ENCODE results near the gene GUK1.
A peak's percentile ranks its signal among the peaks of the same experiment; 100 is the strongest.

Gene GUK1

DNA sequence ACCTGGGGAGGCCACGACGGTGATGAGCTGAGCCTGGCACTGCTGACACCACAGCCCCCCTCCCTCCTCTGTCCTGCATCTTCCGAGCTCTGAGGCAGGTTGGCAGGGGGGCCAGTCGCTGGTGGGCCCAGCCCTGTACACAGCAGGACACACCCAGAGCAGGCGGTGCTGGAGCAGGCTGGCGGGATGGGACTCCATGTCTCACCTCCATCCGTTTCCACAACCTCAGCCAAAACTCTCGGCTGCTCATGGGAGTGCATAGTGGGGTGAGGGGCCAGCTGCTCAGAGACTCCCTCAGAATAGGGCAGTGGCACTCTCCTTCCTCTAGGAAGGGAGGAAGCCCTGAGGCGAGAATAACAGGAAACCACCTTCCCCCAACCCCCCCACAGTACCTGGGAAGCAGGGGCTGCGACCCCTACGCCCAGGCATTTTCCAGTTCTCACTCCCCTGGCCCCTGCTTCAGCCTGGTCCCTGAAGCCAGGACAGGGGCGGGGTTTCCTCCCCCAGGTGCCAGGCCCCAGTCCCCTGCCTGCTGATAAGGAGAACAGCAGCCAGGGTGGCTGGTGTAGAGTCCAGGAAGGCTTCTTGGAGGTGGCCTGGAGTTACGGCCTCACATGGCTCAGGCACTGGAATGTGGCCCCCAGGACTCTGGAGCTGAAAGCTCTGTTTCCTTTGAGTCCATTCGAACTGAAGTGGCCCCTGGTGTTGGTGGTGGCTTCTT, 22.4 kb downstream of the GUK1 start:
- no peak for DNase-seq (ENCODE audit: low read depth in 3 of 3)

GRCh38 chr1:228163007-228163753, 23.1 kb downstream of the GUK1 start:
- no peak for DNase-seq (ENCODE audit: low read depth in 3 of 3)

DNA sequence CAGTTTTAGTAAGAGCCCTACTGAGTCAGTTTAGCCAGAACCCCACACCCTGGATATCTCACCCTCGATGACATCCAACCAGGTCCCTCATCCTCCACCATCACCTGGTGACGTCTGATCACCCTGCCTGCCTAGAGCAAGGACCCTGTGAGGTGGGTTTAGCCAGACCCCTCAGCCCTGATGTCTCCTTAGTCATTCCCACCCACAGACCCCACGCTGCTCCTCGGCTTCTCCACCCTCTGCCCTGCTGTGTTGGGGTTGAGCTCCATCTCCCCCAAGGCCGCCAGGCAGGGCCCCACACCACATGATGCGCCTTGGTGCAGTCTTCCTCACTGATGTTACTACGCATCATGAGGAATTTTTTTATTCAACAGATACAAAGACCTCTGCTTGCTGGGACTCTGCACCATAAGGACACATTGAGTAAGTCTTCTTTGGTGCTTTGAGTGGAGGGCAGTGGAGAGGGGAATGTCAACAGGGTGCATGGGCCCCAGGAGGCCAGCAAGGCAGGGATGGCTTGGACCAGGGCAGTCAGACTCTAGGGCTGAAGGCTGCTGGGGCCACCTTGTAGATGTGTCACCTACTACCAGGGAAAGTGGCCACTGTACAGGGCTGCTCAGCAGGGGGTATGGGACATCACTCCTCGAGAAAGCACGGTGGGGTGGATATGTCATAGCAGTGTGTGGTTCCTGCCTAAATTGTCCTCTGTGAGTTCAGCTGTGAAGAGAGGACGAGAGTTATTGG, 23.9 kb downstream of the GUK1 start:
- DNase-seq (ENCODE audit: low read depth in 3 of 3) = no peak

- no peak for DNase-seq (ENCODE audit: low read depth in 3 of 3)
Measured at GRCh38 chr1:228164561-228165371, 24.7 kb downstream of the GUK1 start.

GRCh38 chr1:228165372-228166169, 25.5 kb downstream of the GUK1 start, which contains the start of gene IBA57:
Gene IBA57, plus strand, starts transcription at chr1:228165804. Its CDS starts 13 bp downstream, at chr1:228165817.
- DNase-seq (ENCODE audit: low read depth in 3 of 3) = peak; percentile 98 to 100 (median 99)

DNA sequence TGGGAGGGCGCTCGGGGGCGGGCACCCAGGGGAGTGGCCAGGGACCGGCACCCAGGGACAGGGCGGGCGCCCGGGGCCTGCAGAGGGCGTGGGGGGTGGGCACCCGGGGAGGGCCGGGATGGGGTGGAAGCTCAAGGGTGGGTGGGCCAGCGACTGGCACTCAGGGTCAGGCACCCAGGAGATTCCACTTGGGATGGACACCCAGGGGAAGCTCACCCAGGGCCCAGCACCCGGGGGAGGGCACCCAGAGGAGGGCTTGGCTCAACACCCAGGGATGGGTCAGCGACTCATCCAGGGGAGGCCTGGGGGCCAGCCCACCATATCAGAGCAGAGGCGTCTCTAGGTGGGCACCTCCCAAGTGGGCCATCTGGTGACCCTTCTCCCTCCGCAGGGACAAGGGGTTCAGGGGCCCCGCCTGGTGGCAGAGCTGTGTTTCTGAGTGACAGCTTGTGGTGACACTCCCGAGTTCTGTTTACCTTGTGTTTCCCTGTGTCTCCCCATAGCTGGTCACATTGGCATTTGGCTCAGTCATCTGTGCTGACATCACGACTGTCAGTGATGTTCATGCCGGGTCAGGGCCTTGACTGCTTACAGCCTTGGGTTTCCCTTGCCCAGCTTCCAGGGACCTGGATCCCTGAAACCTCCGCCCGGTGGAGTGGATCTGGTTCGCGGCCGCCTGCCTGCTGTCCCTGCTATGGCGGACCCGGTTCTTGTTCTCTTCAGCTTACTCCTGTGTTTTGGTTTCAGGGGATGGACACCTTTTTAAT, 26.3 kb downstream of the GUK1 start:
- DNase-seq (ENCODE audit: low read depth in 3 of 3) = peak in 2 of 3 experiments; percentile 31 to 32

DNA sequence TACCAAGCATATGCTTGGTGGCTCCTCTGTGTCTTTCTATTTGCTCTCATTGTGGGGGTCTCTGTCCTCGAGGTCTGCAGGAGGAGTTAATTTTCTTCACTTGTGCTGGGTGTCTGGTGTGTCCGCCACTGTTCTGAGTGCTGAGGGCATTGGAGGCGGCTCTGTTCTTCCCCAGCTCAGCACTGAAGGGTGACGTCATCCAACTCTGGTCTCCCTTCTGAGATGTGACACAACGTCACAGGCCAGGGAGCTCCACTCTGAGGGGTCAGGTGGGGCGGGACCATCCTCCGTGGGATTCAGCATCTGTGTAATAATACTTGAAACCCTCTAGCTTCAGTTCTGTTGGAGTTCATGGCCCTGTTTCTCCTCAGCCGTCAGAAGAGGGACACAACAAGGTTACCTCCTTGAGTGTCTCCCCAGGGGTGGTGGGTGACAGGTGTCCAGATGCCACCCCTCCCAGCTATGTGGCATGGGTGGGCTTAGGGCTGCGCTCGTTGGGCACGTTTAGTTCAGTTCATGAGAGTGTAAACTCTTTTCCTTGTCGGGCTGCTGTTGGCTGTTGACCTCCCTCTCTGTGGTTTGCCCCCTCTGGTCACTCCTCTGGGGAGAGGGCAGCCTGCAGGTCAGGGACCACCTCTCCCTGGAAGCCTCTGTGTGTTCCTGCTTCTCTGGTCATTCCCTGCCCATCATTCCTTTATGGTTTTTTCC, 28.6 kb downstream of the GUK1 start:
- DNase-seq (ENCODE audit: low read depth in 3 of 3) = no peak

GRCh38 chr1:228169345-228169744, 29.3 kb downstream of the GUK1 start:
- no peak for DNase-seq (ENCODE audit: low read depth in 3 of 3)

DNA sequence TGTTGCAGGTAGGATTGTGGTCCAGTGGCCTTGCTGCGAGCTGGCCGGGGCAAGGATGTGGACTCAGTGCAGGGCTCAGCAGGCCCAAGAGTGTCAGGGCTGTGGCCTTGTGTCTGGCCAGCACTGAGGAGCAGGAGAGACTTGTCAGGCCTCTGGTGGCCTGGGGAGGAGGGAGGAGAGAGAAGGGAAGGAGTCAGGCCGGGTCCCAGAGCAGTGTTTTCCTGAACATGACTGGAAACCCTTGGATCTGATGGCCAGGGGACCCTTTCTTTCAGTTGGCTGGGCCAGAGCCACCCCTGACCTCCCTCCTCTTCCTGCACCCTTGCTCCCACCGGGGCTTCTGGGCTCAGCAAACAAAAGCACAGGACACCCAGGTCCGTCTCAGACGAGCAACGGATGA, 30.6 kb downstream of the GUK1 start:
- DNase-seq (ENCODE audit: low read depth in 3 of 3) = no peak

DNA sequence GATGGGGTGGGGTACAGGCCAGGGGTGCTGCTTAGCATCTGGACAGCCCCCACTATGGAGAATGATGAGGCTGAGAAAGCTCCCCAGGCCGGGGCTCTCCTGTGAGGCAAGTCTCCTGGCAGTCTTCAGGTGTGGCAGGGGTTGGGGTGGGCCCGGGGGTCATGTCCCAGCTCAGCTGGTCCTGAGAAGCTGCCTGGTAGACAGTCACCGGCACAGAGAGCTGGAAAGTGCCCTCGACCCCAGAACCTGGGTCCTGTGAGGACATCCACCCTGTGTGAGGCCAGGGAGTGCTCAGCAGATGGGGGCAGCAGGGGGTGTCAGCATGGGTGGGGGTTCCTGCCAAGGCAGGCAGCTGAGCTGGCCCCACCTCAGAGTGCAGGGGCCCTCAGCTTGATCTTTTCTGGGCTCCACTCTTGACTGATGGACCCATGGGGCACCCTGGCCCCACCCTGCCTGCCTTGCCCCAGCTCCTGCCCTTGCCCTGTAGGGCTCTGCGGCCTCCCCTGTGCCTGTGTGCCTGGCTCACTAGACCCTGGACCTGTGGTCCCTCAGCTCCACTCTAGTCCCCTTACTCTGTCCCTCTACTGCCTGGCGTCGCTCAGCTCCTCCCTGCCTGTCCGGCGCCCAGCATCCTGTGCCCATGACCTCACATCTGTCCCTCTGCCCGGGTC, 31.3 kb downstream of the GUK1 start:
- DNase-seq (ENCODE audit: low read depth in 3 of 3) = no peak

DNA sequence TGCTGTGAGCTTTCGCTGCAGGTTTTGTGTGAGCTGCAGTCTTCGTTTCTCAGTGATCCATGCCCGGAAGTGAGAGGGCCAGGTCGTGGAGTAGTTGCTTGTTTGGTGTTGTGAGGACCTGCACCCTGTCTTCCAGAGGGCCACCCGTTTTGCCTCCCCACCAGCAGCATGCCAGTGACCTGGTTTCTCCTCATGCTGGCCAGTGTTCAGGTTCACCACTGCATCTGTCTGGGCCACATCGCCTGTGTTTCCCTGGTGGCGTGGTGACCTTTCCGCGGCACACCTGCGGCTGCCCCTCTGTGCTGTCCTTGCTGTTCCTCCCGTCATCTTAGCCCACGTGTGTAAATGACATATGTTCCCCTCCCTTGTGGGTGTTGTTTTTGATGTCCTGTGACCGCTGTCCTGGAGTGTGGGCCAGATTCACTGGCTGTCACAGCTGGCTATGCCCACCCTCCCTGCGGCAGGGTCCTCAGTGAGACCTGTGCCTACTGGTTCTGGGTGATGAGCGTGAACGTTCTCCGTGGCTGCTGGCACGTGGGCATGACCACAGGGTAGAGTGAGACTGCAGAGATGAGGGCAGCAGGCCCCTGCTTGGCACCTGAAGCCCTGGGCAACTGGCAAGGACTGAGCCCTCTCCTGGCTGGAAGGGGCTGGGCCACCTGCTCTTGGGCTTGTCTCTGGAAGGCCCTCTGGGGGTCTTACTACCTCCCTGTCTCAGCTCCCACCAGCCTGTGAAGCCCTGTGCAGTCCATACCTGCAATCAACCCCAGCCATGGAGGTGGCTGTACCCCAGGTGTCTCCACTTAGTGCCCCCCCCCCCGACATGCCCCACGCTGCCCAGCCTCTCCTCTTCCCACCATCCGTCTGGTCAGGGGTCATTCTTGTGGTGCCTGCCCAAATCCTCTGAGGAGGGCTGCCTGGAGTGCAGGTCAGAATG, 32.8 kb downstream of the GUK1 start:
- DNase-seq (ENCODE audit: low read depth in 3 of 3) = no peak

DNA sequence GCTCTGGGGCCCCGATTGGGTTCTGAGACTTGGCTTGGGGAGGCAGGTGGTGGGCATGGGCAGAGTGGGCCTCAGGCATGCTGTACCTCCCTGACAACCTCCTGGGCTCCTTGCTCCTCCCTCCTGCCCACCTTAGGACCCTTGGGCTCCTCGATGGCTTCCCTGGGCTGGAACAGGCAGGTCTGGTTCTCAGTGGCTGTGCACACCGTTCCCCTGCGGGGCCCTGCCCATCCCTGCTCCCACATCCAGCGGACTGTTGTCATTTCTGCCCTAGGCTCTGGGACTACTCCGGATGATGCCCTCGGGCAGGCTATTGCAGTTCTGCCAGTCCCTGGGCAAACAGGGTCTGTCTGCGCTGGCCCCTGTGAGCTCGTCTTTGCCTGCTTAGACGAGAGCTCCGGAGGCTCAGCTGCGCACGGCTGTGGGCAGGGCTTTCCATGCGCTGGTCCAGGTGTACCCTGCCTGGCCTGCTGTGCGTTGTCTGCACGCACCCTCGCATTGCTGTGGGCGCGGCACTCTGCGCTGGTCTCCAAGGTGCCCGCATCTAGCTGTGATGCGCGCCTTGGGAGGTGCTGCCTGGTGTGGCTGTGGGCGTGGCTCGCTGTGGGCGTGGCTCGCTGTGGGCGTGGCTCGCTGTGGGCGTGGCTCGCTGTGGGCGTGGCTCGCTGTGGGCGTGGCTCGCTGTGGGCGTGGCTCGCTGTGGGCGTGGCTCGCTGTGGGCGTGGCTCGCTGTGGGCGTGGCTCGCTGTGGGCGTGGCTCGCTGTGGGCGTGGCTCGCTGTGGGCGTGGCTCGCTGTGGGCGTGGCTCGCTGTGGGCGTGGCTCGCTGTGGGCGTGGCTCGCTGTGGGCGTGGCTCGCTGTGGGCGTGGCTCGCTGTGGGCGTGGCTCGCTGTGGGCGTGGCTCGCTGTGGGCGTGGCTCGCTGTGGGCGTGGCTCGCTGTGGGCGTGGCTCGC, 33.7 kb downstream of the GUK1 start:
- DNase-seq (ENCODE audit: low read depth in 3 of 3) = peak in 1 of 3 experiments; percentile 20

GRCh38 chr1:228174482-228175315, 34.6 kb downstream of the GUK1 start:
- no peak for DNase-seq (ENCODE audit: low read depth in 3 of 3)

- DNase-seq (ENCODE audit: low read depth in 3 of 3) = no peak
Measured at GRCh38 chr1:228175316-228176023, 35.4 kb downstream of the GUK1 start.

- no peak for DNase-seq (ENCODE audit: low read depth in 3 of 3)
Measured at GRCh38 chr1:228176024-228176395, 35.9 kb downstream of the GUK1 start.

Data from stimulated activated CD4-positive, alpha-beta T cell treated with anti-CD3 and anti-CD28 coated beads, TNF-alpha, amount 100 ng/mL, for 24 hours (primary cell).